PFSK-1 (cell line): Measurements from ENCODE around the gene DHX35.

ENCODE experiments used
- FOXP2 ChIP-seq: optimal IDR thresholded peaks from 2 replicates; pipeline ENCODE3; 2011; ENCODE audit warnings: borderline replicate concordance, control low read depth, inconsistent platforms; ENCODE audit not compliant: insufficient read depth; ENCODE audit errors: extremely low read length, extremely low read depth
- POLR2AphosphoS5 ChIP-seq: IDR thresholded peaks from 2 replicates; pipeline ENCODE4 v1.6.1; 2012; ENCODE audit warnings: low read depth, mild to moderate bottlenecking, control low read depth, low read length, moderate library complexity
- REST ChIP-seq, 2 experiments: IDR thresholded peaks; 2 replicates each; pipeline versions ENCODE4 v1.6.1 to v1.8.0; 2011 to 2012; ENCODE audit warnings: low read depth in 2 of 2, low read length in 2 of 2, control low read depth in 1 of 2, inconsistent platforms in 1 of 2, mild to moderate bottlenecking in 1 of 2, moderate library complexity in 1 of 2; ENCODE audit not compliant: insufficient read depth in 1 of 2
- SIN3A ChIP-seq: IDR thresholded peaks from 2 replicates; pipeline ENCODE4 v1.6.1; 2012; ENCODE audit warnings: mild to moderate bottlenecking, low read length, moderate library complexity, borderline replicate concordance; ENCODE audit not compliant: insufficient read depth
- TAF1 ChIP-seq: IDR thresholded peaks from 2 replicates; pipeline ENCODE4 v1.6.1; 2012; ENCODE audit warnings: low read length, control low read depth, borderline replicate concordance; ENCODE audit not compliant: insufficient read depth

DHX35 gene

GRCh38 chr20:39049148-39049547 lies 87.0 kb downstream of the DHX35 start:
- TF ChIP-seq TAF1 (no peak), SIN3A (no peak), FOXP2 (no peak), REST (IDR thresholded peaks at IDR 0.05; ENCODE audit: insufficient read depth in 1 of 2, low read depth in 2 of 2, low read length in 2 of 2) (no peak), POLR2AphosphoS5 (no peak)

GRCh38 chr20:39049684-39050554 lies 87.8 kb downstream of the DHX35 start:
- TF ChIP-seq POLR2AphosphoS5 (no peak), FOXP2 (peak; percentile 75)

GRCh38 chr20:39050555-39050902 lies 88.4 kb downstream of the DHX35 start:
- TF ChIP-seq SIN3A (no peak), TAF1 (no peak)

- TF ChIP-seq FOXP2 (no peak), SIN3A (no peak), TAF1 (no peak), REST (IDR thresholded peaks at IDR 0.05; ENCODE audit: insufficient read depth in 1 of 2, low read depth in 2 of 2, low read length in 2 of 2) (no peak), POLR2AphosphoS5 (no peak)
Observed at GRCh38 chr20:39052676-39053075, 90.5 kb downstream of the DHX35 start.

- TF ChIP-seq TAF1 (no peak), REST (IDR thresholded peaks at IDR 0.05; ENCODE audit: insufficient read depth in 1 of 2, low read depth in 2 of 2, low read length in 2 of 2) (no peak), FOXP2 (no peak)
Observed at GRCh38 chr20:39057143-39057542, 95.0 kb downstream of the DHX35 start.

- no peak for TF ChIP-seq POLR2AphosphoS5
- TF ChIP-seq TAF1, result no peak
- no peak for TF ChIP-seq SIN3A
- TF ChIP-seq FOXP2, result no peak
- TF ChIP-seq REST (IDR thresholded peaks at IDR 0.05; ENCODE audit: insufficient read depth in 1 of 2, low read depth in 2 of 2, low read length in 2 of 2), result no peak
Observed at GRCh38 chr20:39057911-39058310, 95.8 kb downstream of the DHX35 start.
